GM21786 (cell line): ENCODE measurements around the gene POLA1.
"Not testable (repeated sequence)": the region's sequence is repeated elsewhere in the genome, so short reads cannot be mapped to it uniquely, and the experiment has no call there.

ENCODE experiments used
- ATAC-seq: cut with Tn5 transposase; IDR thresholded peaks from one replicate; pipeline ENCODE4 v1.9.1; 2021; ENCODE audit not compliant: unreplicated experiment

The POLA1 gene

GRCh38 chrX:24693453-24694202 is at the start of gene POLA1:
Gene POLA1, plus strand, starts transcription at chrX:24693918. Its CDS starts 44 bp downstream, at chrX:24693962.
- ATAC-seq = peak; percentile 94

DNA sequence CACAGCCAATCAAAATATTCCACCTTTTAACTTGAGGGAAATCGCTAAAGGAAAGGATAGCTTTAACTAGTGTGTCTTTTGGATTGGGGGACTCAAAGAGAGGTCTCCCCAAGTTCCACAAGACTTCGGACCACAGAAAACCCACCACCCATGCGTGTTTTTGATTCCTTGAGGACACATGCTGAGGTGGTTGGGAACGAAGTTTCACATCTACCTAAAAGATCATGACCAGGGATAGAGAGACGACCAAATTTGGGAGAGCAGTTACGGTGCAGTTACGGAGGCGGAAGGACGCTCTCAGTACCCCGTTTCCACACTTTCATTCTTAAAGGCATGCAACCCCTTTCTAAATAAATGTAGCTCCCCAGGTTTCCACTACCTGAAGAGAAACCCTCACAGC is 47.7 kb upstream of the POLA1 start:
- ATAC-seq = no peak

- no peak for ATAC-seq
Observed at GRCh38 chrX:24646745-24647182, 47.0 kb upstream of the POLA1 start.

- ATAC-seq = peak; percentile 81
Observed at GRCh38 chrX:24647257-24648058, 46.3 kb upstream of the POLA1 start, which contains the start of gene PCYT1B. Gene PCYT1B, minus strand, starts transcription at chrX:24647347. Its CDS starts 242 bp downstream, at chrX:24647105.

DNA sequence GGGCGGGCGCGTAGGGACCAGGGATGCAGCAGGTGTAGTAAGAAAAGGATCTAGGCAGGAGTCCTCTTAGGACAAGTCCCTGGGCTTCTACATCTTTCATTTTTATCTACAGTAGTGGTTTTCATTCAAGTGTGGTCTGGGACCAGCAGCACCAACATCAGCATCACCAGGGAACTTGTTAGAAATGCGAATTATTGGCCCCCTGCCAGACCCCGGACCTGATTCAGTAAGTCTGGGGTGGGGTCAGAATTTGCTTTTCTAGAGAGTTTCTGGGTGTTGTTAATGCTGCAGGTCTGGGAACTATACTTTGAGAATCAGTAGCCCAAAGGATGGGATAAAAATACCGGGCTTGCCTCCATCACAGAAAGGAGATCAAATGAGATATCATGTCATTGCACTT is 45.2 kb upstream of the POLA1 start:
- no peak for ATAC-seq

DNA sequence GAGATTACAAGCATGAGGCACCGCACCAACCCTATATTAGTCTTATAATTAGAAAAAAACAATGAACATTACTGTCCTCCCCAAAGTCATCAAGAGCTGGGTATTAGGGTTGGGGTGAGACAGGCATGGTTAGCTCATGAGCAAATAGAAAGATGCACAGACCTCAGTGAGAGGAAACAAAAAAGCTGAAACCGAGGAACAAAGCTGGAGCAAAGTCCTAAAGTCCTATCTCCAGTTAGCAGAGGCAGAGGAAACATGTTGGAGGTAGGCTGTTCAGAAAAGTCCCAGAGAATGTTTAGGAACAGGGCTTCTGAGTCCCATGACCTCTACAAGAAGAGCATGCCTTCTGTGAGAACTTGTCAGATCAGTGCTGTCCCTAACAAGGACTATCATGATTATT is 41.9 kb upstream of the POLA1 start:
- ATAC-seq = no peak

GRCh38 chrX:24655679-24656078 is 38.0 kb upstream of the POLA1 start:
- ATAC-seq = not testable (repeated sequence)

GRCh38 chrX:24657671-24658386 is 35.9 kb upstream of the POLA1 start:
- ATAC-seq = no peak

DNA sequence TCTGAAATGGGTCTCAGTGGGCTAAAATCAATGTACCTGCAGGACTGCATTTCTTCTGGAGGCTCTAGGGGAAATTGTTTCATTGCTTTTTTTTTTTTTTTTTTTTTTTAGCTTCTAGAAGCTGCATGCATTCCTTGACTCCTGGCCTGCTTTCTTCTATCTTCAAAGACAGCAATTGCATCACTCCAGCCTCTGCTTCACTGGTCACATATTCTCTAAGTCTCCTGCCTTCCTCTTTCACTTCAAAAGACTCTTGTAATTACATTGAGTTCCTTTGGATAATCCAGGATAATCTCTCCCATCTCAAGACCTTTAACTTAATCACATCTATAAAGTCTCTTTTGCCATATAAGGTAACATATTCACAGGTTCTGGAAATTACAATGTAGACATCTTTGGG is 35.3 kb upstream of the POLA1 start:
- no peak for ATAC-seq

GRCh38 chrX:24659106-24659505 is 34.6 kb upstream of the POLA1 start:
- ATAC-seq = no peak

DNA sequence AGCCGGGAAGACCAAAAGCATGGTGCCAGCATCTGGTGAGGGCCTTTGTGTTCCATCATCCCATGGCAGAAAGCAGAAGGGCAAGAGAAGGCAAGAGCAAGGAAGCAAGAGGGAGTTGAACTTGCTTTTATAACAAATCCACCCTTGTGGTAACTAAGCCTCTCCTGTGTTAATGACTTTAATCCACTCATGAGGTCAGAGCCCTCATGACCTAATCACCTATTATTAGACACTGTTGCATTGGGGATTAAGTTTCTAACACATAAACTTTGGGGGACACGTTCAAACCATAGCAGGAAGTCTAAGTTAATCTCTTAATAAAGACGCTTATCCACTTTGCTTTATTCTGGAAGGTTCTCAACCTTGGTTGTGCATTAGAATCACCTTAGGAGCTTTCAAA is 34.1 kb upstream of the POLA1 start:
- no peak for ATAC-seq

- no peak for ATAC-seq
Observed at GRCh38 chrX:24661292-24661691, 32.4 kb upstream of the POLA1 start.

DNA sequence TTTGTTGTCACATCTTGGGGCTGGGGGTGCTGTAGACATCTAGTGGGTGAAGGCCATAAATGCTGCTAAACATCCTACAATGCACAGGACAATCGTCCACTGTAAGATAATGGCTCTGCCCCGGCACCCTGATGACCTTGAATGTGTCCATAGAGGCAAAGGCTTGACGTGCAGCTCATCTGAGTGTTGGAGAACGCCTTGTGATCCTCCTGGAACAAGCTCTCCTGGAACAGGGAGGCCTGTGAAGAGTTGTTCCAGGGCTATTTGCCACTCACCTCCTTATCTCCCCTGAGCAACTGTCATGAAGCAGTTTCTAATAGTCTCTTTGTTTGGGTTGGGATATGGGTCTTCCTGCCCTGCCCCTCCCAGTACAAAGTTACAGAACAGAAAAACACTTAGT is 31.4 kb upstream of the POLA1 start:
- ATAC-seq = no peak

- no peak for ATAC-seq
Observed at GRCh38 chrX:24668111-24668510, 25.6 kb upstream of the POLA1 start.

GRCh38 chrX:24672701-24673190 is 21.0 kb upstream of the POLA1 start:
- no peak for ATAC-seq

DNA sequence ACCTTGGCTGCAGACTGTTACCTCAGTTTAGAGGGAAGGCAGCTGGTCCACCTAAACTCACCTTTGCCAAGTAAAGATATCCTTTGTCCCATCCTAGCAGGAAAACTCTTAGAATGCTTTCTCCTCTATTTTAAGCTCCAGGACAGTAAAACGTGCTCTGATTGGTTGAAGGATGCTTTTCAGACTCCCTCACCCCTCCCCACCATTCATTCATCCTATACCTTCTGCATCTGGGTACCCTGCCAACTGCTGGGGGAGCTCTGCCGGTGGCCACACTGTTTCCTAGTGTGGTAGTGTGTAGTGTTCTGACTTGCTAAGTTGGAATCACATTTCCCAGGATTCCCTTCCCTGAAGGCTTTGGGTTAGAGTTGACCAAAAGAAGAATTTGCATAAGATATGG is 20.3 kb upstream of the POLA1 start:
- no peak for ATAC-seq

GRCh38 chrX:24676403-24677024 is 17.2 kb upstream of the POLA1 start:
- ATAC-seq = no peak

DNA sequence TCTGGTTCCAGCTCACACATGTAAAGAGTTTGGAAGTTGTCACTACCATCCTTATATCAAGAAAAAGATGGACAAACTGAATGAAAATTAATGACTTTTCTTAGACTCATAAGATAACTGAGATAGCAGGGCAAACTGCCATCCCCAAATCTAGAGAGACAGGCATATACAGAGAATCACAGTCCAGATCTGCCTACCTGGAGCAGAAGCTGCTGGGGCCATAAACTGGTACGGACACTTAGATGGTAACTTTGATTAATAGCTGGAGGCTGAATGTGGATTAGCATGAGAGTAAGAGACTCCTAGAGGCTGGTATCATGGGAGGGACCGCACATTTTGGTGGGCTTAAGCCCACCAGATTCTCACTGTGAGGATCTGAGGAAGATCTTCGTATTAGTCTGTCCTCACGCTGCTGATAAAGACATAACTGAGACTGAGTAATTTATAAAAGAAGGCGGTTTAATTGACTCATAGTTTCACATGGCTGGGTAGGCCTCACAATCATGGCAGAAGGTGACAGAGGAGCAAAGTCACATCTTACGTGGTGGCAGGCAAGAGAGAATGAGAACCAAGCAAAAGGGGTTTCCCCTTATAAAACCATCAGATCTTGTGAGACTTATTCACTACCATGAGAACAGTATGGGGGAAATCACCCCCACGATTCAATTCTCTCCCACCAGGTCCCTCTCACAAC is 10.8 kb upstream of the POLA1 start:
- ATAC-seq = no peak

- ATAC-seq = no peak
Observed at GRCh38 chrX:24684048-24684447, 9.7 kb upstream of the POLA1 start.

DNA sequence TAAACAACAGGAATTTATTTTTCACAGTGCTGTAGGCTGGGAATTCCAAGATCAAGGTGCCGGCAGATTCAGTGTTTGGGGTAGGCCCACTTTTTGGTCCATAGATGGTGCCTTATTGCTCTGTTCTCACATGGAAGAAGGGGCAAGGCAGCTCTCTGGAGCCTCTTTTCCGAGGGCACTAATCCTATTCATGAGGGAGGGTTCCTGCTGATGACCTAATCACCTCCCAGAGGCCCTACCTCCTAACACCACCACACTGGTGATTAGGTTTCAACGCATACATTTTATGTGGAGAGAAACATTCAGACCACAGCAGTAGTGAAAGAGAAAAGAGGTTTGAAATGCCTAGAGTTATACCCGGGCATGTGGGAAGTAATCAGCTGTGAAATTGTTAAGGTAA is 1.4 kb upstream of the POLA1 start:
- no peak for ATAC-seq
